HepG2 (cell line): ENCODE results near the gene MACROD2.

Source experiments
- CTCF ChIP-seq: sonication (generic); formaldehyde crosslinking; IDR thresholded peaks from 2 replicates; pipeline ENCODE4 v1.5.0; 2020; ENCODE audit warnings: mild to moderate bottlenecking, missing genetic modification reagents, moderate library complexity
- EZH2 ChIP-seq: conservative IDR thresholded peaks from 2 replicates; pipeline ENCODE4 v1.6.1; 2012; ENCODE audit warnings: mild to moderate bottlenecking, low read depth, low read length, moderate library complexity
- KLF6 ChIP-seq: IDR thresholded peaks from 2 replicates; pipeline ENCODE4 v1.8.0; 2016; ENCODE audit warnings: missing biosample characterization, missing genetic modification reagents
- MAX ChIP-seq: IDR thresholded peaks from 2 replicates; pipeline ENCODE4 v1.6.1; 2012; ENCODE audit warnings: inconsistent platforms
- POLR2A ChIP-seq, 2 experiments: IDR thresholded peaks; 2 replicates each; pipeline ENCODE4 v1.6.1; 2011; ENCODE audit warnings: low read depth in 2 of 2, low read length in 2 of 2, mild to moderate bottlenecking in 1 of 2, moderate library complexity in 1 of 2; ENCODE audit not compliant: insufficient read depth in 1 of 2
- POLR2AphosphoS2 ChIP-seq: IDR thresholded peaks from 2 replicates; pipeline ENCODE4 v1.6.1; 2011; ENCODE audit warnings: low read depth, low read length, improper control_type of control experiment
- POLR2AphosphoS5 ChIP-seq: IDR thresholded peaks from 2 replicates; pipeline ENCODE4 v1.6.1; 2012; ENCODE audit warnings: low read depth, low read length
- TFDP1 ChIP-seq: IDR thresholded peaks from 2 replicates; pipeline ENCODE4 v1.6.1; 2016; ENCODE audit warnings: missing compliant biosample characterization, missing genetic modification reagents, borderline replicate concordance
- ZSCAN20 ChIP-seq: sonication (generic); formaldehyde crosslinking; IDR thresholded peaks from 2 replicates; pipeline ENCODE4 v1.4.0; 2020; ENCODE audit warnings: missing genetic modification reagents, mild to moderate bottlenecking, borderline replicate concordance

GRCh38 chr20:16083639-16084280 lies 2088.4 kb downstream of the MACROD2 start:
- no peak for TF ChIP-seq POLR2A (IDR thresholded peaks at IDR 0.05; ENCODE audit: insufficient read depth in 1 of 2, low read depth in 2 of 2, low read length in 2 of 2)
- TF ChIP-seq CTCF (CRISPR knock-in tag): no peak
- no peak for TF ChIP-seq POLR2AphosphoS2
- TF ChIP-seq POLR2AphosphoS5: no peak
- no peak for TF ChIP-seq MAX
- TF ChIP-seq ZSCAN20 (CRISPR knock-in tag): no peak
- TF ChIP-seq TFDP1 (CRISPR knock-in tag): no peak
- TF ChIP-seq EZH2: no peak
- no peak for TF ChIP-seq KLF6 (CRISPR knock-in tag)
